ENCODE measurements around the gene SLC31A1. TPM values are rescaled to one million over a fixed set of nuclear protein-coding genes. Genes with fewer than 3 reads are reported as not detected.

Gene SLC31A1
- total RNA-seq, 1 experiment from 2014 or later: 17.6 TPM

- ATAC-seq: no peak
- ChIA-PET CTCF (no interaction called here), POLR2A (no interaction called here)
- Histone ChIP-seq H3K27ac (ENCODE audit: low read length) (no peak overlapping the region), H3K4me3 (ENCODE audit: low read depth in 2 of 2, low read length in 2 of 2) (no peak overlapping the region), H3K27me3 (ENCODE audit: control insufficient read depth, insufficient read depth, low read length) (no peaks in the 10 kb centered on the region), H3K9me3 (ENCODE audit: control insufficient read depth, insufficient read depth, low read depth, low read length) (no peaks in the 10 kb centered on the region), H3K4me1 (ENCODE audit: control insufficient read depth, insufficient read depth, low read length) (no peaks in the 10 kb centered on the region; the same call in 1 of the 2 replicates), H3K36me3 (ENCODE audit: control insufficient read depth, insufficient read depth, low read length) (no peaks in the 10 kb centered on the region)
- intact Hi-C loops (cut with micrococcal nuclease; ENCODE audit: unreplicated experiment): no loop called here
- in situ Hi-C loops (cut with HindIII; ENCODE audit: low pct_unique_long_range_greater_than_20kb, low sequenced_read_pairs): no loop called here
- BruUV-seq (replicated peaks): no TSS peak
- no peak for DNase-seq (ENCODE audit: low read depth, low spot score)
- TF ChIP-seq, protein P1, sequence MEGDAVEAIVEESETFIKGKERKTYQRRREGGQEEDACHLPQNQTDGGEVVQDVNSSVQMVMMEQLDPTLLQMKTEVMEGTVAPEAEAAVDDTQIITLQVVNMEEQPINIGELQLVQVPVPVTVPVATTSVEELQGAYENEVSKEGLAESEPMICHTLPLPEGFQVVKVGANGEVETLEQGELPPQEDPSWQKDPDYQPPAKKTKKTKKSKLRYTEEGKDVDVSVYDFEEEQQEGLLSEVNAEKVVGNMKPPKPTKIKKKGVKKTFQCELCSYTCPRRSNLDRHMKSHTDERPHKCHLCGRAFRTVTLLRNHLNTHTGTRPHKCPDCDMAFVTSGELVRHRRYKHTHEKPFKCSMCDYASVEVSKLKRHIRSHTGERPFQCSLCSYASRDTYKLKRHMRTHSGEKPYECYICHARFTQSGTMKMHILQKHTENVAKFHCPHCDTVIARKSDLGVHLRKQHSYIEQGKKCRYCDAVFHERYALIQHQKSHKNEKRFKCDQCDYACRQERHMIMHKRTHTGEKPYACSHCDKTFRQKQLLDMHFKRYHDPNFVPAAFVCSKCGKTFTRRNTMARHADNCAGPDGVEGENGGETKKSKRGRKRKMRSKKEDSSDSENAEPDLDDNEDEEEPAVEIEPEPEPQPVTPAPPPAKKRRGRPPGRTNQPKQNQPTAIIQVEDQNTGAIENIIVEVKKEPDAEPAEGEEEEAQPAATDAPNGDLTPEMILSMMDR (IDR thresholded peaks at IDR 0.05): no peak
- TF ChIP-seq TCF7L2 (IDR thresholded peaks at IDR 0.05; ENCODE audit: low read depth, low read length) (no peak), POLR2AphosphoS5 (IDR thresholded peaks at IDR 0.05; ENCODE audit: low read depth, low read length) (no peak), SIN3A (IDR thresholded peaks at IDR 0.05; ENCODE audit: borderline replicate concordance, insufficient read depth, low read depth, low read length) (no peak)
- TF ChIP-seq, protein P2, sequence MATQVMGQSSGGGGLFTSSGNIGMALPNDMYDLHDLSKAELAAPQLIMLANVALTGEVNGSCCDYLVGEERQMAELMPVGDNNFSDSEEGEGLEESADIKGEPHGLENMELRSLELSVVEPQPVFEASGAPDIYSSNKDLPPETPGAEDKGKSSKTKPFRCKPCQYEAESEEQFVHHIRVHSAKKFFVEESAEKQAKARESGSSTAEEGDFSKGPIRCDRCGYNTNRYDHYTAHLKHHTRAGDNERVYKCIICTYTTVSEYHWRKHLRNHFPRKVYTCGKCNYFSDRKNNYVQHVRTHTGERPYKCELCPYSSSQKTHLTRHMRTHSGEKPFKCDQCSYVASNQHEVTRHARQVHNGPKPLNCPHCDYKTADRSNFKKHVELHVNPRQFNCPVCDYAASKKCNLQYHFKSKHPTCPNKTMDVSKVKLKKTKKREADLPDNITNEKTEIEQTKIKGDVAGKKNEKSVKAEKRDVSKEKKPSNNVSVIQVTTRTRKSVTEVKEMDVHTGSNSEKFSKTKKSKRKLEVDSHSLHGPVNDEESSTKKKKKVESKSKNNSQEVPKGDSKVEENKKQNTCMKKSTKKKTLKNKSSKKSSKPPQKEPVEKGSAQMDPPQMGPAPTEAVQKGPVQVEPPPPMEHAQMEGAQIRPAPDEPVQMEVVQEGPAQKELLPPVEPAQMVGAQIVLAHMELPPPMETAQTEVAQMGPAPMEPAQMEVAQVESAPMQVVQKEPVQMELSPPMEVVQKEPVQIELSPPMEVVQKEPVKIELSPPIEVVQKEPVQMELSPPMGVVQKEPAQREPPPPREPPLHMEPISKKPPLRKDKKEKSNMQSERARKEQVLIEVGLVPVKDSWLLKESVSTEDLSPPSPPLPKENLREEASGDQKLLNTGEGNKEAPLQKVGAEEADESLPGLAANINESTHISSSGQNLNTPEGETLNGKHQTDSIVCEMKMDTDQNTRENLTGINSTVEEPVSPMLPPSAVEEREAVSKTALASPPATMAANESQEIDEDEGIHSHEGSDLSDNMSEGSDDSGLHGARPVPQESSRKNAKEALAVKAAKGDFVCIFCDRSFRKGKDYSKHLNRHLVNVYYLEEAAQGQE (IDR thresholded peaks at IDR 0.05; ENCODE audit: insufficient read depth in 1 of 2, low read depth in 2 of 2, low read length in 1 of 2): no peak
These were observed 6.2 kb upstream of the SLC31A1 start for GRCh38 chr9:113215132-113215531.

DNA sequence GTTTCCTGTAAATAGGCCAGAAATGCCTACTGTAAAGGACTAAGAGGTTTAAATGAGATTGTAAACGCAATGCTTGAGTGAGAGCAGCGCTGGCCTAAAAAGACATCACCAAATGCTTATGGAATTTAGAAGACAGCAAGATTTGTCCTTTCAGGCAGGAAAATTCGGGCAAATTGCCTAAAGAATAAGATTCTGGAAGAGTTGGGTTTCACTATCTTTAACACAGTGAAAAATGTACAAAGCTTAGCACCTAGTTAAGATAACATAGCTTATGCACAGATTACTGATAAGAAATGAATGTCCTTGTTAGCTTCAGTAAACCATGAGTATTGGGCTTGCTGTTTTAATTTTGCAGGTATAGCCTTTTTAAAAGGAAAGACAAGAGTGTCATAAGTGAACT is 4.9 kb upstream of the SLC31A1 start:
- ChIA-PET POLR2A (no interaction called here), CTCF (no interaction called here)
- Histone ChIP-seq H3K36me3 (ENCODE audit: control insufficient read depth, insufficient read depth, low read length) (no peaks in the 10 kb centered on the region; the same call in 1 of the 2 replicates), H3K27ac (ENCODE audit: low read length) (no peak overlapping the region), H3K27me3 (ENCODE audit: control insufficient read depth, insufficient read depth, low read length) (no peaks in the 10 kb centered on the region), H3K9me3 (ENCODE audit: control insufficient read depth, insufficient read depth, low read depth, low read length) (no peaks in the 10 kb centered on the region), H3K4me1 (ENCODE audit: control insufficient read depth, insufficient read depth, low read length) (no peaks in the 10 kb centered on the region; the same call in 1 of the 2 replicates), H3K4me3 (ENCODE audit: low read depth in 2 of 2, low read length in 2 of 2) (no peak overlapping the region)
- intact Hi-C loops (cut with micrococcal nuclease; ENCODE audit: unreplicated experiment) (no loop called here), in situ Hi-C loops (cut with HindIII; ENCODE audit: low pct_unique_long_range_greater_than_20kb, low sequenced_read_pairs) (no loop called here)
- TF ChIP-seq, protein P1 (IDR thresholded peaks at IDR 0.05): no peak
- TF ChIP-seq SIN3A (IDR thresholded peaks at IDR 0.05; ENCODE audit: borderline replicate concordance, insufficient read depth, low read depth, low read length) (no peak), TCF7L2 (IDR thresholded peaks at IDR 0.05; ENCODE audit: low read depth, low read length) (no peak), POLR2AphosphoS5 (IDR thresholded peaks at IDR 0.05; ENCODE audit: low read depth, low read length) (no peak)
- TF ChIP-seq, protein P2 (IDR thresholded peaks at IDR 0.05; ENCODE audit: insufficient read depth in 1 of 2, low read depth in 2 of 2, low read length in 1 of 2): no peak
- BruUV-seq (replicated peaks): no TSS peak
- DNase-seq (ENCODE audit: low read depth, low spot score) (no peak), ATAC-seq (no peak)

Data from Panc1 (cell line).